NCI-H1930 (cell line): ENCODE measurements around the gene STX10.

ENCODE experiments used
- DNase-seq, 2 experiments: peaks; one replicate each; lab custom pipeline; 2025; lab: John Stamatoyannopoulos, UW

Gene STX10

GRCh38 chr19:13100031-13100588, 50.1 kb downstream of the STX10 start:
- no peak for DNase-seq

- DNase-seq, result no peak
Measured at GRCh38 chr19:13099073-13099999, 50.8 kb downstream of the STX10 start.

- no peak for DNase-seq
Measured at GRCh38 chr19:13098277-13099072, 51.7 kb downstream of the STX10 start.

GRCh38 chr19:13097463-13098258, 52.5 kb downstream of the STX10 start:
- no peak for DNase-seq

- no peak for DNase-seq
Measured at GRCh38 chr19:13097033-13097462, 53.1 kb downstream of the STX10 start.

- no peak for DNase-seq
Measured at GRCh38 chr19:13095934-13096927, 53.9 kb downstream of the STX10 start.

GRCh38 chr19:13095393-13095784, 54.8 kb downstream of the STX10 start:
- no peak for DNase-seq

GRCh38 chr19:13094771-13095392, 55.3 kb downstream of the STX10 start:
- DNase-seq, result no peak

- no peak for DNase-seq
Measured at GRCh38 chr19:13094106-13094504, 56.1 kb downstream of the STX10 start.
